HG02759 (cell line): ENCODE data around the gene NEMF.
"Not testable (repeated sequence)": the region's sequence is repeated elsewhere in the genome, so short reads cannot be mapped to it uniquely, and the experiment has no call there.

ENCODE experiments used
- ATAC-seq: cut with Tn5 transposase; IDR thresholded peaks from one replicate; pipeline ENCODE4 v1.9.1; 2021; ENCODE audit warnings: mild to moderate bottlenecking, moderate library complexity; ENCODE audit not compliant: unreplicated experiment

Gene NEMF

GRCh38 chr14:49852301-49853157, at the start of gene NEMF:
Gene NEMF, minus strand, starts transcription at chr14:49852788. Its CDS starts 35 bp downstream, at chr14:49852753.
- ATAC-seq: peak; percentile 86

- no peak for ATAC-seq
These were observed 48.4 kb upstream of the NEMF start for GRCh38 chr14:49900973-49901372.

GRCh38 chr14:49898485-49898884, 45.9 kb upstream of the NEMF start:
- ATAC-seq: no peak

- no peak for ATAC-seq
These were observed 45.4 kb upstream of the NEMF start for GRCh38 chr14:49897965-49898364.

GRCh38 chr14:49897414-49897813, 44.8 kb upstream of the NEMF start:
- ATAC-seq: no peak

GRCh38 chr14:49896966-49897365, 44.4 kb upstream of the NEMF start:
- ATAC-seq: no peak

GRCh38 chr14:49896272-49896671, 43.7 kb upstream of the NEMF start:
- not testable (repeated sequence) for ATAC-seq

- ATAC-seq: no peak
These were observed 42.9 kb upstream of the NEMF start for GRCh38 chr14:49895480-49895879.

GRCh38 chr14:49894214-49895107, 41.9 kb upstream of the NEMF start:
- ATAC-seq: not testable (repeated sequence)

GRCh38 chr14:49893309-49894213, 41.0 kb upstream of the NEMF start:
- ATAC-seq: peak; percentile 56

- ATAC-seq: peak; percentile 83
These were observed 40.2 kb upstream of the NEMF start, which contains the start of gene ARF6 for GRCh38 chr14:49892636-49893308. Gene ARF6, plus strand, starts transcription at chr14:49893082. Its CDS starts 655 bp downstream, at chr14:49893737.

GRCh38 chr14:49892301-49892635, 39.7 kb upstream of the NEMF start:
- peak; percentile 33 for ATAC-seq

- no peak for ATAC-seq
These were observed 35.7 kb upstream of the NEMF start for GRCh38 chr14:49888293-49888692.

GRCh38 chr14:49886523-49886922, 33.9 kb upstream of the NEMF start:
- no peak for ATAC-seq

GRCh38 chr14:49882826-49883694, 30.5 kb upstream of the NEMF start:
- ATAC-seq: no peak

GRCh38 chr14:49881350-49882001, 28.9 kb upstream of the NEMF start:
- ATAC-seq: no peak

- no peak for ATAC-seq
These were observed 27.9 kb upstream of the NEMF start for GRCh38 chr14:49880267-49881064.
